HFFc6 (cell line): Measurements from ENCODE around the gene GNL3. TPM values are rescaled to one million over a fixed set of nuclear protein-coding genes. Genes with fewer than 3 reads are reported as not detected.

Source experiments
- DNase-seq: peaks from one replicate; pipeline ENCODE4 v3.0.0-alpha.2; 2018
- H3K27ac Mint-ChIP-seq: 2 replicates; pipeline ENCODE4 v1.8.0; 2020; ENCODE audit warnings: mild to moderate bottlenecking, mixed read lengths
- H3K27me3 Mint-ChIP-seq: 2 replicates; pipeline ENCODE4 v1.8.0; 2021; ENCODE audit warnings: mild to moderate bottlenecking, moderate library complexity, mixed read lengths; ENCODE audit not compliant: insufficient read depth
- H3K36me3 Mint-ChIP-seq: 2 replicates; pipeline ENCODE4 v1.8.0; 2021; ENCODE audit warnings: low read depth, mixed read lengths
- H3K4me1 Mint-ChIP-seq: 2 replicates; pipeline ENCODE4 v1.8.0; 2020; ENCODE audit warnings: low read depth, mixed read lengths
- H3K4me3 Mint-ChIP-seq: 2 replicates; pipeline ENCODE4 v1.8.0; 2020; ENCODE audit warnings: mild to moderate bottlenecking, moderate library complexity, mixed read lengths
- H3K9me3 Mint-ChIP-seq: 2 replicates; pipeline ENCODE4 v1.8.0; 2020; ENCODE audit warnings: mild to moderate bottlenecking, mixed read lengths
- CTCF ChIP-seq: fragments of 200-600 bp; sonication (generic); IDR thresholded peaks from 2 replicates; pipeline ENCODE4 v1.5.0; 2021; ENCODE audit warnings: antibody characterized with exemption, mild to moderate bottlenecking
- total RNA-seq, 6 experiments: library from RNA; stranded (reverse); fragmentation: NEBNext Ultra II Directional; extraction: Animal tissue kit (Norgen Biotek cat#: 25700); gene quantifications; 2 replicates in 1 of 6; 3 replicates in 5 of 6; pipeline ENCODE4 v1.2.3, GENCODE V29; 2021

Gene GNL3
- total RNA-seq, 6 experiments from 2014 or later: 77.1 to 87.9 (median 80.9) TPM

GRCh38 chr3:52651592-52651991, 34.2 kb upstream of the GNL3 start:
- no peaks in the 10 kb centered on the region for H3K9me3 Mint-ChIP-seq
- DNase-seq: no peak
- peaks cover 64% of the 10 kb centered on the region for H3K36me3 Mint-ChIP-seq
- H3K27me3 Mint-ChIP-seq: no peaks in the 10 kb centered on the region
- no peak for TF ChIP-seq CTCF
- H3K4me1 Mint-ChIP-seq: peaks cover 26% of the 10 kb centered on the region
- no peak overlapping the region for H3K4me3 Mint-ChIP-seq
- no peak overlapping the region for H3K27ac Mint-ChIP-seq

- DNase-seq: no peak
- no peaks in the 10 kb centered on the region for H3K9me3 Mint-ChIP-seq
- H3K27ac Mint-ChIP-seq: no peak overlapping the region
- no peak overlapping the region for H3K4me3 Mint-ChIP-seq
- peaks cover 35% of the 10 kb centered on the region for H3K36me3 Mint-ChIP-seq
- H3K27me3 Mint-ChIP-seq: no peaks in the 10 kb centered on the region; the same call in 1 of the 2 replicates
- no peak for TF ChIP-seq CTCF
- peaks cover 3% of the 10 kb centered on the region for H3K4me1 Mint-ChIP-seq
Observed at GRCh38 chr3:52655895-52656294, 29.9 kb upstream of the GNL3 start.

- no peaks in the 10 kb centered on the region for H3K4me1 Mint-ChIP-seq
- DNase-seq: no peak
- no peaks in the 10 kb centered on the region; the same call in 1 of the 2 replicates for H3K27me3 Mint-ChIP-seq
- no peaks in the 10 kb centered on the region for H3K9me3 Mint-ChIP-seq
- peaks cover 38% of the 10 kb centered on the region for H3K36me3 Mint-ChIP-seq
- no peak for TF ChIP-seq CTCF
- H3K27ac Mint-ChIP-seq: no peak overlapping the region
- no peak overlapping the region for H3K4me3 Mint-ChIP-seq
Observed at GRCh38 chr3:52660046-52660445, 25.8 kb upstream of the GNL3 start.

GRCh38 chr3:52663098-52663497, 22.7 kb upstream of the GNL3 start:
- no peak overlapping the region for H3K4me3 Mint-ChIP-seq
- no peaks in the 10 kb centered on the region; the same call in none of the 2 replicates for H3K27me3 Mint-ChIP-seq
- no peaks in the 10 kb centered on the region for H3K9me3 Mint-ChIP-seq
- peaks cover 4% of the 10 kb centered on the region; the same call in 1 of the 2 replicates for H3K4me1 Mint-ChIP-seq
- DNase-seq: no peak
- H3K36me3 Mint-ChIP-seq: peaks cover 28% of the 10 kb centered on the region
- H3K27ac Mint-ChIP-seq: no peak overlapping the region
- TF ChIP-seq CTCF: no peak

GRCh38 chr3:52670621-52671521, 15.0 kb upstream of the GNL3 start:
- Mint-ChIP-seq H3K36me3 (peaks cover 41% of the 10 kb centered on the region), H3K9me3 (no peaks in the 10 kb centered on the region), H3K27me3 (no peaks in the 10 kb centered on the region; the same call in none of the 2 replicates), H3K4me1 (peaks cover 48% of the 10 kb centered on the region), H3K4me3 (peak overlapping the region; percentile 83), H3K27ac (peak overlapping the region; percentile 99)
- TF ChIP-seq CTCF: no peak
- DNase-seq: peak; percentile 100
